ENCODE data around the gene SLMAP. TPM values are rescaled to one million over a fixed set of nuclear protein-coding genes. Genes with fewer than 3 reads are reported as not detected.

Gene SLMAP
- polyA plus RNA-seq, 2 of the 4 experiments (the other 2 are of a cell fraction) = 15.2 to 33.1 TPM

- WGBS (ENCODE audit: missing lambda C conversion rate) = 94% methylated on average over 3 of the region's 3 CpGs
- no peak for DNase-seq (ENCODE audit: low read depth in 1 of 2, low spot score in 1 of 2)
- H3K4me3 ChIP-seq = no peak overlapping the region
- no peak for ATAC-seq
- TF ChIP-seq KDM1A (IDR thresholded peaks at IDR 0.05; ENCODE audit: low read depth) = no peak
- TF ChIP-seq RCOR1 (IDR thresholded peaks at IDR 0.05; ENCODE audit: low read depth, low read length) = no peak
- no peak for TF ChIP-seq MAX (IDR thresholded peaks at IDR 0.05)
- no peak for TF ChIP-seq CBX2 (IDR thresholded peaks at IDR 0.05; ENCODE audit: borderline replicate concordance, low read depth)
- TF ChIP-seq BCL3 (IDR thresholded peaks at IDR 0.05) = no peak
- TF ChIP-seq SREBF2 (IDR thresholded peaks at IDR 0.05) = no peak
- TF ChIP-seq RFX5 (IDR thresholded peaks at IDR 0.05) = no peak
- TF ChIP-seq EHF (CRISPR knock-in tag; IDR thresholded peaks at IDR 0.05) = no peak
- TF ChIP-seq CBX8 (IDR thresholded peaks at IDR 0.05) = no peak
- no peak for TF ChIP-seq ZFP36 (IDR thresholded peaks at IDR 0.05; ENCODE audit: borderline replicate concordance, partially characterized antibody)
- no peak for TF ChIP-seq POLR2AphosphoS2 (conservative IDR thresholded peaks at IDR 0.05; ENCODE audit: low read length)
- no peak for TF ChIP-seq FOSL2 (IDR thresholded peaks at IDR 0.05)
- TF ChIP-seq FOSL2 (CRISPR knock-in tag; IDR thresholded peaks at IDR 0.05) = no peak
- TF ChIP-seq ATOH8 (CRISPR knock-in tag; IDR thresholded peaks at IDR 0.05; ENCODE audit: low read depth) = no peak
- POLR2A ChIA-PET = no interaction called here
- no peak for FAIRE-seq
- no peaks in the 10 kb centered on the region for H3K4me1 ChIP-seq
- H3K4me2 ChIP-seq = no peak overlapping the region
- H3K27ac ChIP-seq = no peak overlapping the region
- CTCF ChIA-PET = interaction anchor here (1.2 to 1.4 kb wide), 2 partner anchors 10 to 70 kb away, joined by 3 to 4 read pairs; no protein-coding TSS in a partner anchor
- no peaks in the 10 kb centered on the region for H3K9me3 ChIP-seq
These were observed 179.4 kb downstream of the SLMAP start for GRCh38 chr3:57935539-57935938.

GRCh38 chr3:57937092-57937491 lies 181.0 kb downstream of the SLMAP start:
- no peak for ATAC-seq
- FAIRE-seq = no peak

GRCh38 chr3:57939775-57940174 lies 183.7 kb downstream of the SLMAP start:
- no peak overlapping the region for H3K4me3 ChIP-seq
- no peak for FAIRE-seq
- no peak overlapping the region for H3K27ac ChIP-seq
- TF ChIP-seq KDM5A (IDR thresholded peaks at IDR 0.05) = no peak
- no peak for TF ChIP-seq FOSB (CRISPR knock-in tag; IDR thresholded peaks at IDR 0.05)
- TF ChIP-seq CEBPB (IDR thresholded peaks at IDR 0.05) = no peak
- no peak for TF ChIP-seq CTCF (IDR thresholded peaks at IDR 0.05)
- TF ChIP-seq USF2 (IDR thresholded peaks at IDR 0.05) = no peak
- no peak for TF ChIP-seq HMGXB4 (CRISPR knock-in tag; IDR thresholded peaks at IDR 0.05; ENCODE audit: borderline replicate concordance)
- TF ChIP-seq NR3C1 (IDR thresholded peaks at IDR 0.05) = no peak
- TF ChIP-seq RARB (CRISPR knock-in tag; IDR thresholded peaks at IDR 0.05) = no peak
- TF ChIP-seq CBX8 (IDR thresholded peaks at IDR 0.05) = no peak
- TF ChIP-seq CBX2 (IDR thresholded peaks at IDR 0.05; ENCODE audit: borderline replicate concordance, low read depth) = no peak
- POLR2A ChIA-PET = no interaction called here
- H3K9me3 ChIP-seq = 0 out of 3 replicates have a peak, but pooled peaks cover 2% of the 10 kb centered on the region
- CTCF ChIA-PET = no interaction called here
- 0 out of 3 replicates have a peak, but pooled peaks cover 4% of the 10 kb centered on the region for H3K4me1 ChIP-seq
- ATAC-seq = no peak
- no peak for DNase-seq (ENCODE audit: low read depth in 1 of 2, low spot score in 1 of 2)
- WGBS (ENCODE audit: missing lambda C conversion rate) = 97% methylated on average over 4 of the region's 4 CpGs
- no peak overlapping the region for H3K4me2 ChIP-seq

More at GRCh38 chr3:57937092-57937491, 181.0 kb downstream of the SLMAP start:
- ChIA-PET CTCF (interaction anchor here (0.8 to 1.3 kb wide), 2 partner anchors 12 to 21 kb away, joined by 4 read pairs; no protein-coding TSS in a partner anchor), POLR2A (no interaction called here)
- no peak overlapping the region for H3K27ac ChIP-seq
- 0 out of 3 replicates have a peak, but pooled peaks cover 2% of the 10 kb centered on the region for H3K9me3 ChIP-seq
- H3K4me3 ChIP-seq = no peak overlapping the region
- WGBS (ENCODE audit: missing lambda C conversion rate) = 90% methylated on average over 3 of the region's 3 CpGs
- no peak for DNase-seq (ENCODE audit: low read depth in 1 of 2, low spot score in 1 of 2)
- no peaks in the 10 kb centered on the region for H3K4me1 ChIP-seq
- TF ChIP-seq ZSCAN20 (CRISPR knock-in tag; IDR thresholded peaks at IDR 0.05) (no peak), MAX (IDR thresholded peaks at IDR 0.05) (no peak), ZC3H11A (IDR thresholded peaks at IDR 0.05) (0 out of 2 replicates have a peak, but pooled peaks have one; percentile 7), MYC (IDR thresholded peaks at IDR 0.05; ENCODE audit: borderline replicate concordance, low read length) (no peak), POLR2AphosphoS2 (conservative IDR thresholded peaks at IDR 0.05; ENCODE audit: low read length) (no peak), JUN (IDR thresholded peaks at IDR 0.05) (no peak), TFCP2L1 (CRISPR knock-in tag; IDR thresholded peaks at IDR 0.05) (no peak)
- H3K4me2 ChIP-seq = no peak overlapping the region
